Tibial nerve (tissue), 4 donors: ENCODE measurements around the gene KCNK6. TPM values are rescaled to one million over a fixed set of nuclear protein-coding genes. Genes with fewer than 3 reads are reported as not detected.

Experiments
- DNase-seq, 2 donors: peaks; one replicate each; pipeline ENCODE4 v3.0.0-alpha.2; 2019; ENCODE audit warnings: low spot score in 2 of 2
- H3K27ac ChIP-seq, 4 donors: fragments of 200-600 bp; sonication (generic) in 3 of 4; one replicate each; pipeline ENCODE4 v1.5.1; 2017 to 2019; ENCODE audit warnings: mild to moderate bottlenecking in 1 of 4
- H3K27me3 ChIP-seq, 2 donors: fragments of 200-600 bp; sonication (generic) in 1 of 2; one replicate each; pipeline versions ENCODE4 v1.5.1 to v1.6.0; 2017 to 2019
- H3K36me3 ChIP-seq, 3 donors: fragments of 200-600 bp; sonication (generic); one replicate each; pipeline ENCODE4 v1.5.1; 2018 to 2019
- H3K4me1 ChIP-seq, 4 donors: fragments of 200-600 bp; sonication (generic) in 3 of 4; one replicate each; pipeline ENCODE4 v1.5.1; 2017 to 2019
- H3K4me3 ChIP-seq, 4 donors: fragments of 200-600 bp; sonication (generic) in 3 of 4; one replicate each; pipeline ENCODE4 v1.5.1; 2017 to 2019; ENCODE audit warnings: mild to moderate bottlenecking in 1 of 4, moderate library complexity in 1 of 4
- H3K9me3 ChIP-seq, 4 donors: fragments of 200-600 bp; sonication (generic) in 3 of 4; one replicate each; pipeline ENCODE4 v1.5.1; 2017 to 2019
- CTCF ChIP-seq, 5 experiments: fragments of 200-600 bp in 3 of 5; fragments of 450-650 bp in 2 of 5; sonication (generic) in 3 of 5; IDR thresholded peaks; one replicate each; pipeline ENCODE4 v1.5.1; 2016 to 2019; ENCODE audit warnings: antibody characterized with exemption in 5 of 5, mild to moderate bottlenecking in 3 of 5, moderate library complexity in 2 of 5
- EP300 ChIP-seq, 2 donors: sonication (generic); formaldehyde crosslinking; IDR thresholded peaks; one replicate each; pipeline ENCODE4 v1.6.1; 2017; ENCODE audit warnings: antibody characterized with exemption in 2 of 2, mild to moderate bottlenecking in 1 of 2
- POLR2A ChIP-seq, 2 donors: fragments of 450-650 bp; IDR thresholded peaks; one replicate each; pipeline ENCODE4 v1.6.1; 2017; ENCODE audit warnings: antibody characterized with exemption in 2 of 2, mild to moderate bottlenecking in 2 of 2, moderate library complexity in 2 of 2
- WGBS, 2 donors: methylation state at CpG; one replicate each; pipeline ENCODE4 v1.1.5; 2018; 5-methylcytosine and 5-hydroxymethylcytosine counted together
- total RNA-seq, 4 donors: library from RNA; depleted of rRNA; stranded (reverse); fragments of >200 nt; gene quantifications; one replicate each; pipeline ENCODE4 v1.1.0, GENCODE V29; 2016

The KCNK6 gene
- total RNA-seq, 4 donors from 2014 or later = 2.6 to 5.4 (median 3.3) TPM

- H3K27me3 ChIP-seq = no peaks in the 10 kb centered on the region
These were observed 10.6 kb upstream of the KCNK6 start for GRCh38 chr19:38308926-38309614.

GRCh38 chr19:38309615-38310278 is 9.9 kb upstream of the KCNK6 start:
- DNase-seq = no peak
- WGBS, 2 donors = 94 to 100% methylated on average over 3 of the region's 3 CpGs
- TF ChIP-seq EP300 (IDR thresholded peaks at IDR 0.05) (no peak), POLR2A (IDR thresholded peaks at IDR 0.05) (no peak), CTCF (IDR thresholded peaks at IDR 0.05) (no peak)

More at GRCh38 chr19:38308926-38309614, 10.6 kb upstream of the KCNK6 start:
- Histone ChIP-seq H3K4me3 (no peak overlapping the region), H3K36me3 (peaks cover 0 to 66% (median 0%) of the 10 kb centered on the region in 3 donors), H3K9me3 (no peaks in the 10 kb centered on the region), H3K27ac (no peak overlapping the region), H3K4me1 (peaks cover 0 to 3% (median 0%) of the 10 kb centered on the region in 4 donors)
- TF ChIP-seq CTCF (IDR thresholded peaks at IDR 0.05) (no peak), EP300 (IDR thresholded peaks at IDR 0.05) (no peak), POLR2A (IDR thresholded peaks at IDR 0.05) (no peak)
- no peak for DNase-seq
- WGBS, 2 donors = 84 to 86% methylated on average over 21 to 24 of the region's 24 CpGs

GRCh38 chr19:38310279-38310670 is 9.4 kb upstream of the KCNK6 start:
- Histone ChIP-seq H3K27ac (no peak overlapping the region), H3K36me3 (peaks cover 0 to 54% (median 0%) of the 10 kb centered on the region in 3 donors), H3K9me3 (no peaks in the 10 kb centered on the region), H3K4me3 (no peak overlapping the region), H3K4me1 (peaks cover 0 to 7% (median 2%) of the 10 kb centered on the region in 4 donors), H3K27me3 (no peaks in the 10 kb centered on the region)
- TF ChIP-seq CTCF (IDR thresholded peaks at IDR 0.05) (no peak), POLR2A (IDR thresholded peaks at IDR 0.05) (no peak), EP300 (IDR thresholded peaks at IDR 0.05) (no peak)
- WGBS, 2 donors = 78 to 98% methylated on average over 2 of the region's 2 CpGs
- DNase-seq = no peak

More at GRCh38 chr19:38309615-38310278, 9.9 kb upstream of the KCNK6 start:
- Histone ChIP-seq H3K4me1 (peaks cover 0 to 5% (median 0%) of the 10 kb centered on the region in 4 donors), H3K4me3 (no peak overlapping the region), H3K27ac (no peak overlapping the region), H3K9me3 (no peaks in the 10 kb centered on the region), H3K36me3 (peaks cover 0 to 59% (median 0%) of the 10 kb centered on the region in 3 donors), H3K27me3 (no peaks in the 10 kb centered on the region)

GRCh38 chr19:38310986-38311385 is 8.7 kb upstream of the KCNK6 start:
- H3K4me3 ChIP-seq = no peak overlapping the region
- 95 to 98% methylated on average over 6 of the region's 6 CpGs for WGBS, 2 donors

More at GRCh38 chr19:38310986-38311385, 8.7 kb upstream of the KCNK6 start:
- Histone ChIP-seq H3K4me1 (peaks cover 0 to 9% (median 2%) of the 10 kb centered on the region in 4 donors), H3K9me3 (no peaks in the 10 kb centered on the region), H3K36me3 (peaks cover 0 to 47% (median 0%) of the 10 kb centered on the region in 3 donors), H3K27me3 (no peaks in the 10 kb centered on the region), H3K27ac (no peak overlapping the region)
- TF ChIP-seq POLR2A (IDR thresholded peaks at IDR 0.05) (no peak), EP300 (IDR thresholded peaks at IDR 0.05) (no peak), CTCF (IDR thresholded peaks at IDR 0.05) (no peak)
- DNase-seq = no peak
